AG20443 (cell line): ENCODE results near the gene OPRPN.

ENCODE experiments used
- DNase-seq: peaks from one replicate; pipeline ENCODE4 v3.0.0; 2012; ENCODE audit warnings: low spot score, mixed read lengths

The OPRPN gene

DNA sequence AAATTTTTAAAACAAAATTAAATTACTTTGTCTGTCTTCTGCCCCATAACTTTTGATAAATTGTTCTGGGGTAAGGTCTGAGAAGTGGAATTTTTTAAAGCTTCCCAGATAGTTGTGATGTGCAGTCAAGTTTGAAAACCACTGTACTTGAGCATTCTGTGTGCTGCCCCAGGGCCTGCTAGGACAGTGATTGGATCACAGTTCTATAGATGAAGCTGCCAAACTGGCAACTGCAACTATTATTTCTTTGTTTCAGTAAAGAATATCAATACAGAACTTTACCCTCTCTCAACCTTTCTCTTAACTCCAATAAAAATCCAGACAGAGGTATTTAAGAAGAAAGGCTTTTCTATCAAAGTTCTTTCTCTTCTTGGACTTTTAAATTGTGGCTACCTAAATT lies at the start of gene OPRPN:
TSS of gene OPRPN (plus strand) at position 361 of the 400 bp plus-strand sequence. CDS start 1,346 bp downstream, outside the sequence.
- DNase-seq = no peak

- DNase-seq = no peak
Observed at GRCh38 chr4:70356185-70356584, 41.6 kb upstream of the OPRPN start.

DNA sequence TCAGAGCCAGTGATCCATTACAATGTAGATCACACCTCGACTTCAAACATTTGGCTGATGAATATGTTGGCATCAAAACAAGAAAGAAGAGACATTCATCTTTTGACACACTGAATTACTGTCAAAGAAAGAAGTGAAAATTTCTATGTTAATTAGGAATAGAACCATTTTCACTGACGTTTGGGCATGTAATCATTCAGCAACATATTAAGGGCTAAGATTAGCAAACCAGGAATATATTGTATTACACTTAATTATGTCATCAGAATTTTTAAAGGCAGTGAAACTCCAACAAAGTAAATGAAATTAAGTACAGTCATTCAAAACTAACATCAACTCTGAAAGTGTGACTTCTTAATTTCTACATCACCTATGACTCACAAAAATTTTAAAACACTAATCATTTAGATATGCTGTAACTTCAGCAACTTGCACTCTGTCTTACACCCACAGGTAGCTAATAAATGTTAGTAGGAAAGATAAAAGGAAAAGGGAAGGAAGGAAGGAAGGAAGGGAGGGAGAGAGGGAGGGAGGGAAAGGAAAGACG lies 38.6 kb upstream of the OPRPN start:
- no peak for DNase-seq

GRCh38 chr4:70360460-70360859 lies 37.3 kb upstream of the OPRPN start, which contains the start of gene SMR3A:
Gene SMR3A (plus strand): TSS chr4:70360760. CDS start chr4:70362116, 1,356 bp downstream.
- DNase-seq = no peak

DNA sequence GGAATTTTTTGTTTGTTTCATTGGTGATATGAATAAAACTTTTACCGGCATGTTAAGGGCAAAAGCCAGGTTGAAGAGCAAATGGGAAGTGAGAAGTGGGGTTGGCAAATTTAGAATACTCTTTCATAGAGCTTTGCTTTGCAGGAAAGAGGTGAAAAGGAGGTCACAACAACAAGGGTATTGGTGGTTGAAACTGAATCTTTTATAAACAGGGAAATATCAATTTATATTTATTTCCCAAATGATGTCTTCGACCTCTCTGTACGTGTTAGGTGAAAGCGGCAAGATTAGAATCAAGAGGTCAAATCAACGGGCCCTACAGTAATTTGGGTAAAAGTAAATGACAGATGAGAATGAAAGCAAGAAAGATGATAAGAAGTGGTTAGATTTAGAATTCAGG lies 33.7 kb upstream of the OPRPN start:
- DNase-seq = no peak

DNA sequence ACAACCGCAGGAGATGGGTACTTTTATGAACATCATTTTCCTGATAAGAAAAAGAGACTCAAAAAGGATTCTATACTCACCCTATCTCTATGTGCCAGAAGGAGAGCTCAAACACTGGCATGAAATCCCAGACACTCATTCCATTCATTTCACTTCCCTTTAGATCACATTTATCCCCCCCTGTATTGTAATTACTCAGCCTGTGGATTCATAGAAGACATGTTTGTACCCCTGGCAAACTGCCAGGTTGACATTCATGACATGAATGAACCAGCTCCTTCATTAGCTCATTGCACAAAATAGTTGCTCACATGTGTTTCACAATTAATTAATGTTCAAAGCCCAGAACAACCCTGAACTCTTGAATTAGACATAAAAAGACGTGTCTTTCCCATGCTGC lies 32.3 kb upstream of the OPRPN start:
- DNase-seq = no peak

DNA sequence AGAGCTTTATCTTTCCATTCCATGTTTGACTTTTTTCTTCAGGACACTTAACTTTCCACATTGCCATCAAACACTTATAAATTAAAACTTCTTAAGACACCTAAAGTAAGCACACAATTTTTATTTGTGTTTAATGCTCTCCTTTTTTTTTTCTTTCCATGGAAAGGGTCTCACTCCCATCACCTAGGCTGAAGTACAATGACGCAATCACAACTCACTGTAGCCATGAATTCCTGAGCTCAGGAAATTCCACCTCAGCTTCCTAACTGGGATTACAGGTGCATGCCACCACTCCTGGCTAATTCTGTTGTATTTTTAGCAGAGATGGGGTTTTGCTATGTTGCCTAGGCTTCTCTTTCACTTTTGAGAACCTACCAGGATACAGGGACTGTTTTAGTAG lies 29.9 kb upstream of the OPRPN start:
- no peak for DNase-seq

- DNase-seq = no peak
Observed at GRCh38 chr4:70371987-70372386, 25.8 kb upstream of the OPRPN start.

DNA sequence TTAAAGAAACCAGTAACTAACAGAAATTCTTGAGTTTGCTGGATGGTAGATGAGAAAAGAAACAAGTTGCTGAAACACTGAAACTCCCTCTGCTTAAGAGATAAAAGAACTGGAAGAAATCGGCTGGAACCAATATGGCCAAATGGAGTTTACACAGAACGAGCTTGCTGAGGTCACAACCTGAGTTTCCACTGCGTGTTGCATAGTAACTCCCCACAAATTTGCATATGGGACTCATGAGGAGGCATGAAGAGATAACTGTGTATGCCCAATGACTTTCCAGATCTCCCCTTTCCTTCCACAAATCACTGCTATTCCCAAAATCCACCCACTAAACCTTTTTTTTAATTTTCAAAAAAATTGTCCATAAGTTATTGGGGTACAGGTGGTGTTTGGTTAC lies 25.0 kb upstream of the OPRPN start:
- no peak for DNase-seq

GRCh38 chr4:70380578-70380977 lies 17.2 kb upstream of the OPRPN start:
- no peak for DNase-seq

DNA sequence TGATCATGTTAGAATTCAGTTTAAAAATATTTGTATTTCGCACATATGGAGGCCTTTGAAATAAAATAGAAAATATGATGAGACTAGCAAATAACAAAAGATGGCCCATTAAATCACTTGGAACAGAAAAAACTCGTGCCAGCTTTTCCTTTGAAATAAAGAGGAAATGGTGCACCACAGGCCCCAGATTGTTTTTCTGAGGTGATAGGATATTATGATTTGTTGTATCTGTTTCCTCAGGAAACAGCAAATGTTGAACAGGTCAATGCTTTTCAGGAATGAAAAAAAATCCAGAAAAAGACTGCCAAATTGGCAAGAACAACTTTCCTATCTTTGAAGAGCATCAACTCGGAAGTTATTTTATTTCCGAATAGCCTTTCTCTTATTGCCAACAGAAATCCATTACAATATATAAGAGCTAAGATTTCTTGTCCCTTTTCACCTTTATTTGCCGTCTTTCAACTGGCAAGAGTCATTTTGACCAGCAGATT lies 15.0 kb upstream of the OPRPN start, which contains the start of gene SMR3B:
TSS of gene SMR3B (plus strand) at position 441 of the 491 bp plus-strand sequence. CDS start 1,380 bp downstream, outside the sequence.
- no peak for DNase-seq

GRCh38 chr4:70392057-70392776 lies 5.5 kb upstream of the OPRPN start:
- no peak for DNase-seq

DNA sequence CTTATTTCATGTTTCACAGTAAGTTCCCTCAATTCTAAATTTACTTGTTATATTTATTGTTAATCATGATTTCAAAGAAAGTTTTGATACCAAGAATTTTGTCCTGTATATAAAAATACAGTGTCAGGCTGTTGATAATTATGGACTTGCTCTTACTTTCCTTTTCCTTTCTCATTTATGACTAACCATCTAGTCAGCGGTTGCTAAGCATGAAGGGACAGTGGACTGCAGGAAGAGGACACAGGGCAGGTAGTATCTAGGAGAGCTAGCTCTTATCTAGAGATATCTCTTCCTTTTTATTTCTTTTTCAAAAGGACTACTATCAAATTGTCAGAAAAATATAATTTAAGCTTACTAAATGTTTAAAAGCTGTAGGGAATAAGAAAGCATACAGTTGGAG lies 1.6 kb downstream of the OPRPN start:
- no peak for DNase-seq

DNA sequence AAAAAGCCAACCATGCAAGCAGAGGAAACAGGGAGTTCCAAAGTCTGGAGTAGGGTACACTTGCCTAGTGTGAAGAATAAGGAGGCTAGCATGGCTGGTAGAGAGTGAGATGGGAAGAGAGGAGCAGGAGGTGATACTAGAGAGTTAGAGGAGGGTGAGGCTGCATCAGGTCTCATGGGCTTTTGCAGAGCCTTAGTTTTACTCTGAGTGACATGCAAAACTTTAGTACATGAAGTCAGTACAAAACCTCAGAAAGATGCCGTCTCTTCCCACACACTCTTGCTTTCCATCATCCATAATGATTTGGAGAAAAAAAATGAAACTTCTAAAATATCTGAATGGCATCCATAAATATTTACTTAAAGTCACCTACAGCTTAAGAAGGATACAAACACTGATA lies 5.0 kb downstream of the OPRPN start:
- no peak for DNase-seq

- no peak for DNase-seq
Observed at GRCh38 chr4:70405765-70406164, 8.0 kb downstream of the OPRPN start.

DNA sequence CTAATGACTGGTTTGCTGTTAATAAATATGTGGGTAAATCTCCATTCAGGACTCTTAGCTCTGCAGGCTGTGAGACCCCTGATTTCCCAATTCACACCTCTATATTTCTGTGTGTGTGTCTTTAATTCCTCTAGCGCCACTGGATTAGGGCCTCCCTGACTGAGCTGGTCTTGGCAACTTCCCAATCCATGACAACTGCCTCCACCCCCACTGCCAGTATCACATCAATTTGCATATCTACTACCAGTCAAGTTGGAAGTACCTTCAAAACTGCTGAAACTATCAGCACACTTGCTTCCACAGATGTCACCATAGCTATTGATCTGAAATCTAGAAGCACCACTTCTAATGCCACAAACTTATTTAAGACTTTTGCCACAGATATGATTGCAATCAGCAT lies 27.6 kb downstream of the OPRPN start:
- no peak for DNase-seq

- no peak for DNase-seq
Observed at GRCh38 chr4:70426789-70427188, 29.0 kb downstream of the OPRPN start.

DNA sequence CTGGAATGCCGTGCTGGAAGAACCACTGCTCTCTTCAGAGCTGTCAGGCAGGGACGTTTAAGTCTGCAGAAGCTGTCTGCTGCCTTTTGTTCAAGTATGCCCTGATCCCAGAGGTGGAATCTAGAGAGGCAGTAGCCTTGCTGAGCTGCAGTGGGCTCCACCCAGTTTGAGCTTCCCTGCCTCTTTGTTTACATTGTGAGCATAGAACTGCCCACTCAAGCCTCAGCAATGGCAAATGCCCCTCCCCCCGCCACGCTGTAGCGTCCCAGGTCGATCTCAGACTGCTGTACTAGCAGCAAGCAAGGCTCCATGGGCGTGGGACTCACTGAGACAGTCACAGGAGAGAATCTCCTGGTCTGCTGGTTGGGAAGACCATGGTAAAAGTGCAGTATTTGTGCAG lies 39.5 kb downstream of the OPRPN start:
- no peak for DNase-seq

GRCh38 chr4:70442474-70442873 lies 44.7 kb downstream of the OPRPN start:
- DNase-seq = no peak

GRCh38 chr4:70443329-70443728 lies 45.6 kb downstream of the OPRPN start:
- no peak for DNase-seq

DNA sequence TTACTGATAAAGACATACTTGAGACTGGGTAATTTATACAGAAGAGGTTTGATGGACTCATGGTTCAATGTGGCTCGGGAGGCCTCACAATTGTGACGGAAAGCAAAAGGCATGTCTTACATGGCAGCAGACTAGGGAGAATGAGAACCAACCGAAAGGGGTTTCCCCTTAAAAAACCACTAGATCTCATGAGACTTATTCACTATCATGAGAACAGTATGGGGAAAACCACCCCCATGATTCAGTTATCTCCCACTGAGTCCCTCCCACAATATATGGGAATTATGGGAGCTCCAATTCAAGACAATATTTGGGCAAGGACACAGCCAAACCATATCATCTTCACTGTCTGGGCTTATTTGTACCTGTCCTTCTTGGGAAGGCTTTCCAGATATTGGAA lies 51.5 kb downstream of the OPRPN start:
- DNase-seq = no peak

- DNase-seq = no peak
Observed at GRCh38 chr4:70452946-70453345, 55.2 kb downstream of the OPRPN start.
